Cardiac septum (tissue), 1 donor: ENCODE data around the gene YBX1. TPM values are rescaled to one million over a fixed set of nuclear protein-coding genes. Genes with fewer than 3 reads are reported as not detected.
A peak's percentile ranks its signal among the peaks of the same experiment; 100 is the strongest.

Experiments used
- DNase-seq: peaks from one replicate; pipeline ENCODE4 v3.0.0-alpha.2; 2020; ENCODE audit warnings: low spot score
- intact Hi-C: fragments of 100-400 bp; cut with DNase I; formaldehyde crosslinking; loops from one replicate; pipeline ENCODE4 v1.14.0; 2022
- total RNA-seq: library from RNA; stranded (reverse); fragmentation: NEBNext Ultra II Directional; extraction: Animal tissue kit (Norgen Biotek cat#: 25700); gene quantifications from one replicate; pipeline ENCODE4 v1.2.1, GENCODE V29; 2021
- donor health status: DM: no; HTN: no; CAD: no.

The YBX1 gene
- total RNA-seq, 1 donor from 2014 or later = 717 TPM

GRCh38 chr1:42730988-42731387 is 48.8 kb downstream of the YBX1 start:
- intact Hi-C loops = no loop called here
- peak; percentile 10 for DNase-seq

- intact Hi-C loops = no loop called here
Measured at GRCh38 chr1:42731585-42731984, 49.4 kb downstream of the YBX1 start.

DNA sequence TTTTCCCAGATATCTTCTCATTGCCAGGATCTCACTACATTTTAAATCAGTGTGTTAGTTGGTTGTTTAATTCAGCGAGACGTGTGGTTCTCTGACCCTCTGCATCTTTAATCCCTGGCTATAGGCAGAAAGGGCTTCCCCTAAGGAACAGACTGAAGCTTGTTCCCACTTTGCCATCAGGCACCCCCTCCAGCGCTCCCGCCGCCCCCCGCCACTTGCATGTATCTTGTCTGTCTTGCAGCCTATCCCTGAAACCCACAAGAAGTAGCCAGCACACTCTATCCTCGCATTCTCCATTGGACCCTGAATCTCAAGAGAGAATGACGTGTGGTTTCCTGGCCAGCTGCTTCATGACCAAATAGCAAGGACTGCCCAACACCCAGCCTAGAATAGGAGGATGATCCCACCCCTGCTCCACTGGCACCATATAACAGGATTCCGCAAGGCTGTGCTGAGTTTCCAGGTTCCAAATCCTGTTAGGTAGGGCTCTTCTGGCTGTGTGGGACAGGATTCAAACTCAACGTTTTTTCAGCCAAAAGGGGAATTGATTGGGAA is 50.0 kb downstream of the YBX1 start:
- intact Hi-C loops = no loop called here
- peak; percentile 27 for DNase-seq

More at GRCh38 chr1:42731585-42731984, 49.4 kb downstream of the YBX1 start:
- peak; percentile 9 for DNase-seq

DNA sequence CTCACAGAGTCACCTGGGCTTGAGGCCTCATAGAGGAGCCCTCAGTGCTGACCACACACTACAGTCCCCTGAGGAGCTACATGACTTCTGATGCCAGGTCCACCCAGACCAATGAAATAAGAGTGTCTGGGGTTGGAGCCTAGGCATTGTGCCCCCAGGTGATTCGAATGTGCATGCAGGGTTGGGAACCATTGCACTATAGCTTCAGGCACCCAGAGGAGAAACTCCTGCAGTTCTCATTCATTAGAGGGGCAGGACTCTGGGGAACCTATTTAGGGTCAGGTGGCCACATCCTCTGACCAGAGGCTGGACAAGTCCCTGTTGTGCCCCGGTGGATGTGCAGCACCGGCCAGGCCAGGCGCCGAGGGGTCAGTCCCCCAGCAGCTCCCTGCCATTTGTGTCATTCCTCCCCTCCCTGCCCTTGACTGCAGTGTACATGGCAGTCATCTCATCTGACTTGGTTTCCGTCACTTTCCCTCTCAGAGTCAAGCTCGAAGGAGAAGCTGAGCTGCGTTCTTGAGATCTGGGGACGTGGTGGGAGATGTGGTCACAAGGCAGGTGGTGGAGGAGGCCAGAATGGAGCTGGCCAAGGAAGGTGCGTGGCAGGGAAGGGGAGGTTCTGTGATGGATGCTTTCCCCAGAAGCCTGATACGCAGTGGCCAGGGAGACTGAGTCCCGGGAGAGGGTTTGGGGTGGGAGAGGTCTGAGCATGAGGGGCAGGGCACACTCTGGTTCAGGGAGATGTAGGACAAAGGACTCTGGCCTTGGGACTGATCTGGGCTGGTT is 51.4 kb downstream of the YBX1 start:
- intact Hi-C loops = no loop called here
- peak; percentile 38 for DNase-seq

DNA sequence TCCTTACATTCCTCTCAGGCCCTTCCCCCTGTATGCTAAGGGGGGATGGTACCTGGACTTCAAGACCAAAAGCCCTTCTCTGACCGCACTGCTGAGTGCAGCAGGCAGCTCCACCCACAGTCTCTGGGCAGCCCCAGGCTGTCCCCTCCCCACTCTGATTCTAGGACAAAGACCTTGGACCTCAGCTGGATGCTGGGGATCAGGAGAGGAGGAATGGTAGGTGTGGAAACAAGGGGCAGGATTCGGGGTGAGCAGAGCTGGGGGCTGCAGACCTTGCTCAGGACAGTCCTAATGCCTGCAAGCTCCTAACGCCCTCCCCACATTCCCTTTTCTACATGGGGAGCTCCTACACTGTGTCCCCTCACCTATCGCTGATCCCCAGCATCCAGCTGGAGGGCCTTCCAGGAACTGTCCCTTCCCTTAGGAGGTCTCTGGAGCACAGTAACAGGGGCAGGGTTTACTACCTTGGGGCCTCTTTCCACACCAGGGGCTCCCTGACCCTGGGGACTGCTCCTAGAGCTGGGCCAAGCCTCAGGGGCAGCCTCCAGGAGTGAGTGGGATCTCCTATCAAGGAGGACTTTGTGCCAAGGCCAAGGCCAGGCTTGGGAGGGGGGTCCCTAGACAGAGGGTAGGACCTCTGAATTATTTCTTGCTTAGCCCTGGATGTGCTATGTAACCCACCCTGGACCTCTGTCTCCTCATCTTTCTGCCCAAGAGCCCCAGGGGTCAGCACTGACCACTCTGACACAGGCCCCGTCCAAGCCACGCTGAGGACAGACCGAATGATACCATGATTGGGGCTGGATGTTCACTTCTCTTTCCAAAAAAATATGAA is 52.2 kb downstream of the YBX1 start:
- intact Hi-C loops = no loop called here
- DNase-seq = peak; percentile 47

DNA sequence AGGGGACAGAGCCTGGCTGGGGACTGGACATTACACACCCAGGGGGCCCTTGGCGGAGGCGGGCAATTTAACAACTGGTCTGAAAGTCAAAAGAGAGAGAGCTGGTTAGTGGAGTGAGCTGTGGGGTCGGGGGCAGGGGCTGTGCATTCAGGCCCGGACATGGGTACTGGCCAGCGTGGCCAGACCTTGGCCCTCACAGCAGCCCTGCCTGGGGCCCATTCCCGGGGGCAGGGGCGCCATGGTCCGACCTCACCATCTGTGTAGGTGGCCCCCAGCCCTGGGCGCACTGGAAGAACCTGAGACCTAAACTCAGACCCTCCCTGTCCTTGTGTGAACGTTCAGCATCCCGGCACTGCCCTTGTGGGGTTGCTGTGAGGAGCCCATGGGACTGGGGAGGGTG is 52.8 kb downstream of the YBX1 start:
- peak; percentile 67 for DNase-seq
- intact Hi-C loops = no loop called here

DNA sequence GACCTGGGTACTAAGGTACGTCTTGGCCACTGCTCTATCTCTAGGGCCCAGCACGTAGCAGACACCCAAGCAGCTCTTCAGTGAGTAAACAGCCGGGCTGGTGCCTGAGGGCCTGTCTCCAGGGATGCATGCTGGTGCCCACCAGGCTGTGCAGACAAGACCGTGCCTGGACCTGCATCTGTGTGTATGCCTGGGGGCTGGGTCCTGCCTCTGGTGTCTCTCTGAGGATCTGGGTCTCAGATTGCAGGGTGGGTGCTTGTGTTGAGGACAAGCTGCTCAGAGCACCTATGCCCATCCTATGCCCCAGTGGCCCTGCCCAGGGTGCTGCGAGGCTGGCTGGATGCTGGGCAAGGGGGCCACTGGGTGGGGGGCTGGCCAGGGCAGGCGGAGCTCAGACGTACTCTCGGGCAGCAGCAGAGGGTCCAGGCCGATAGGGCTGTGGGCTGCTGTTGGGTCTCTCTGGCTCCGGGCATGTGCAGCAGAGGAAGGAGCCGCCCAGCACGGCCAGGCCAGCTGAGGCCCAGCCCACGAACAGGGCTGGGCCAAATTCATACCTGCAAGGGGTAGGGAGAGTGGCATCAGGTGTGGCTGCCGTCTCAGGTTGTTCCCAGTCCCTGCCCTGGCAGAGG is 53.4 kb downstream of the YBX1 start:
- DNase-seq = peak; percentile 46
- intact Hi-C loops = no loop called here

- intact Hi-C loops = no loop called here
- DNase-seq = peak; percentile 74
Measured at GRCh38 chr1:42736152-42736551, 53.9 kb downstream of the YBX1 start.

DNA sequence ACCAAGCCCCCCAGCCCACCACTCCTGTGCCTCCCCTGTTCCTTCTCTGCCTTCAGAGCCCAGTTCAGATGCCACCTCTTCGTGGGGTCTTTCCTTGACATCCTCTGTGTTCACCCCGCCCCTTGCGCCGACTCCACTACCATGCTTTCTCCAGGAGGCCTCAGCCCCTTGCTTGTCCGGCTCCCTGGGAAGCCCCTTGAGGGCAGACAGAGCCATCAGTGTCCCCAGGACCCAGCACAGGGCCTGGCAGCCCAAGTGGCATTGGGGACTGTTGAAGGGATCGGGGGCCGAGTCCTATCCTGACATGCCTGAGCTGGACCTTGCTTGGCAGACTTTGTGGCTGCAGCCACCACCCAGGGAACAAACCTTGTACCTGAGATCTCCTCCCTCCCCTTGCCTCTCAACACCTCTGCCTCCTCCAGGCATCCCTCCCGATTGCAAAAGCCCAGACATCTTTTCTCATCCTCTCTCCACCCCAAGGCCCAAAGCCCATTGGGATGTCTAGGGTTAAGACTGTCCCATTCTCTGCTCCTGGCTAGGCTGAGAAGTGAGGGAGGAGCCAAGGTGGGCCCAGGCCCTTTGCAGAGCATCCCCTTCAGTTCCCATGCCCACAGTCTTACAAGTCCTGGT is 54.5 kb downstream of the YBX1 start:
- DNase-seq = peak; percentile 75
- intact Hi-C loops = no loop called here

GRCh38 chr1:42737257-42737656 is 55.0 kb downstream of the YBX1 start:
- DNase-seq = peak; percentile 64
- intact Hi-C loops = no loop called here

DNA sequence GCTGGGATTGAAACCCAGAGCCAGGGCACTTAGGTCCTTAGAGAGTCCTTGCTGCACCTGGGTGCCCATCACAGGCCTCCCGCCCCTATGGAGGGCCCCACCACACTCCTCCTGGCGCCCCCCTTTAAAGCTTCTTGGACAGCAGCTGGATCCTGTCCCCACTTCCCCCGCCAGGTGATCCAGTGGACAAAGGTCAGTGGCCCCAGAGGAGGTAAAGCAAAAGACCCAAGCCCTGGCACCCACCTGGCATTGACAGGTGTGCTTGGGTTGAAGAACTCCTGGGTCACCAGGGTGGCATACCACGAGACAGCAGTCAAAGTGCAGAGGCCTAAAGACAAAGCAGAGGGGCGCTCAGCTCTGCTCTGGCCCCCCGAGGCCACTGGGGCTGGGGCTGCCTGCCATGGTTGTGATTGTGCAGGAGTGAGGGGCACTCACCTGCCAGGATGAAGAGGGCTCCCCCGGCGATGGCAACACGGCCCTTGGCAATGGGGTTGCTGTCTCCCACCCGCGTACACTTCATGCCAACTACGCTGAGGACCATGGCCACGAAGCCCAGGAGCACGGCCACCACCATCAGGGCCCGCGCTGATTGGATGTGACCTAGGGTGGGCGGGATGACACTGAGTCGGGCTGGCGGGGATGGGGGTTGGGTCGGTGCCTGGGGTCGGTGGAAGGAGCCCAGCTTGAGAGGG is 55.9 kb downstream of the YBX1 start:
- intact Hi-C loops = no loop called here
- DNase-seq = peak; percentile 43

DNA sequence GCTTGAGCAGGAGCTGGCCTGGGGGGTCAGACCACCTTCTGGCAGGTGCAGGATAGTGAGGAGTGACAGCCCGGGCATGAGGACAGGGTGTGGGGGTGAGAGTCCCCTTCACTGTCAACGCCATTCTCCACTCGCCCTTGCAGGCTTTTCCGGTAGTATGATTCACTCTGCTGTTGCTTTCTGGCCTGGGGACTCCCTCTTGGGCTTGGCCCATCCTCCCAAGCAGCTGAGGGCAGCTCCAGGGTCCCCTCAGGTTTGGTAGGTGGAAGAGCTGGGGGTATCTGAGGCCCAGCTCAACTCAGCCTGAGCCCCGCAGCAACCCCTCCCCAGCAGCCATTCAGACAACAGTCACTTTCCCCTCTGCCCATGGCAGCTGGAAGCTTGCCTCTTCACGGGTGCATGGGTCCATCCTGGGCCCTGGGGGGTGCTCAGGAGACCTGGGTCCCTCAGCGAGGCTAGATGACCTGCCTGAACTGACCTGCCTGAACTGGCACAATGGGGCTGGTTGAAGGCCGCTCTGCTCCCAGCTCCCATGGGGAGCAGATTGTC is 56.5 kb downstream of the YBX1 start:
- intact Hi-C loops = no loop called here
- DNase-seq = peak; percentile 31

DNA sequence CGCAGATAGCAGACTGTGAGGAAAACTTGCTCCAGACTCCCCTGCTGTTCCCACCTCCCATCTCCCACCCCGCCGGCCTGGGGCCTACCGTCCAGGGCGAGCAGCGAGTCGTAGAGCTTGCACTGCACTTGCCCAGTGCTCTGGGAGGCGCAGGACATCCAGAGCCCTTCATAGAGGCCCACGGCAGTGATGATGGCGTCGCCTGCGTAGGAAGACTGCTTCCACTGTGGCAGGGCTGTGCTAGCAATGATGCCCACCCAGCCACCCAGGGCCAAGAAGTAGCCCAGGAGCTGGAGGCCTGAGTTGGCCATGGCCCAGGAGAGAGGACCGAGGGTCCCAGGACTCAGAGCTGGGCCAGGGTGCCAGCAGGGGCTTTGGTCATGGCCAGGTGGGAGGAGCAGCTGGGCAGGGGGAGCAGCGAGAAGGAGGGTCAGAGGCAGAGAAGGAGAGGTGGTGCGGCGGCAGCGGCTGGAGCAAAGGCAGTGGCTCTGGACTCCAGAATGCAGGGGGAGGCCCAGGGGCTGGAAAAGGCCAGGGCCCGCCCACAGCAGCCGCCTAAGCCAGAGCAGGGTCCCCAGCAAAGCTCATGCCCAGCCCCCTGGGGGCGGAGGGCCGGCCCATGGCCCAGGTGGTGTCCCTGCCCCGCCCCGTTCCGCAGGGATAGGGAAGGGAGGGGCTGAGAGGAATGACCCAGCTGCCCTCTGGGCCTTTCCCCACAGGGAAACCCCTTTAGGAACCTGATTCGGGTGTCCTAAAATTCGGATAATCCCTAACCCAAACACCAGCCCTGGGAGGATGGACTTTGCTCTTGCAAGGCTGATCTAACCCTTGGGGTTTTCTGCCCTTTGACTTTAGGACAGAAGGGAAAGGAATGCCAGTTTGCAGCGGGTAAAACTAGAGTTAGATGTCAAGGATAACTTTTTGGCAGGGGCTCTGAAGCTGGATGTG is 57.8 kb downstream of the YBX1 start, which contains the start of gene CLDN19:
TSS of gene CLDN19 (minus strand) at position 484 of the 948 bp plus-strand sequence. CDS start at position 311, 173 bp downstream.
- intact Hi-C loops = loop anchor here (10.0 kb wide), 1 partner anchor 395 kb away; no protein-coding TSS in a partner anchor
- DNase-seq = no peak

GRCh38 chr1:42740851-42741580 is 58.8 kb downstream of the YBX1 start:
- intact Hi-C loops = loop anchor here (10.0 kb wide), 1 partner anchor 396 kb away; no protein-coding TSS in a partner anchor
- peak; percentile 61 for DNase-seq

DNA sequence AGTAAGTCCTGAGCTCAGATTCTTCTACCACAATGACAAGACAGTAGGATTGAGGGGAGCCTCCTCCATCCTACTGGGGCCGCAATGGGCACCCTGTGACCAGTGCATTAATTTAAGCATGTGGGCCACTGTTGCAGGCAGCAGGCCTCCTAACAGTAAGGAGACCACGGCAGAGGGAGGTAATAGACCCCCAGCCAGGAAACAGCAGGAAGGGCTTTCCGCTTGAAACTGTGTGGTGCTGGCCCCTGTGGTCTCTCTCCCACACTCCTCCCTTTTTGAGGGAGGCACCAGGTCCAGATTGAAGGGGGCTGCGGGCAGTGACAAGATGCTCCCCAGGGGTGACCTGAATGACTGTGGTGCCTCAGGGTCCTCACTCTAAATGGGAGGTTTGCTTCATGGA is 59.5 kb downstream of the YBX1 start:
- intact Hi-C loops = loop anchor here (10.0 kb wide), 1 partner anchor 397 kb away; no protein-coding TSS in a partner anchor
- DNase-seq = peak; percentile 58

DNA sequence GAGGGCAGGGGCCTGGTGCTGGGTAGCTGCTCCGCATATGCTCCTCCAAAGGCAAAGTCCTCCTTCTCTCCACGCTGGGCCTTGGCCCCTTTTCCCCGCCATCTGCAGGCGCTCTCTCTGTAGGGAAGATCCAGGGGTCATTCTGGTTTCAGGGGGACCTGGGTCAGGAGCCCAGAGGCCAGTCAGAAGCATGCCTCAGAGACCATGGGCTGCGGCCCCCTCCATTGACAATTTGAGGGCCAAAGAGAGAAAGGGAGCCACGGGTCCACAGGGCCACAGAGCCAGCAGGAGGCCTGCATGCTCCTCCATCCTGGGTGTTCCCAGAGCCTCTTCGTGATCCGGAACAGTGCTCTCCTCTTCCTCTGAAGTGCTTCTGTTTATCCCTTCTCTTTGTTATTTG is 59.9 kb downstream of the YBX1 start:
- intact Hi-C loops = loop anchor here (10.0 kb wide), 1 partner anchor 397 kb away; no protein-coding TSS in a partner anchor
- no peak for DNase-seq
